GM21723 (cell line): ENCODE data around the gene EVA1B.
A peak's percentile ranks its signal among the peaks of the same experiment; 100 is the strongest.

Experiments used
- ATAC-seq: cut with Tn5 transposase; IDR thresholded peaks from one replicate; pipeline ENCODE4 v1.9.1; 2021; ENCODE audit warnings: mild to moderate bottlenecking, moderate library complexity; ENCODE audit not compliant: unreplicated experiment

The EVA1B gene

GRCh38 chr1:36323636-36324352 lies at the start of gene EVA1B:
TSS of gene EVA1B (minus strand) at chr1:36323645. CDS start at chr1:36323037, 608 bp downstream.
- ATAC-seq = peak; percentile 51

DNA sequence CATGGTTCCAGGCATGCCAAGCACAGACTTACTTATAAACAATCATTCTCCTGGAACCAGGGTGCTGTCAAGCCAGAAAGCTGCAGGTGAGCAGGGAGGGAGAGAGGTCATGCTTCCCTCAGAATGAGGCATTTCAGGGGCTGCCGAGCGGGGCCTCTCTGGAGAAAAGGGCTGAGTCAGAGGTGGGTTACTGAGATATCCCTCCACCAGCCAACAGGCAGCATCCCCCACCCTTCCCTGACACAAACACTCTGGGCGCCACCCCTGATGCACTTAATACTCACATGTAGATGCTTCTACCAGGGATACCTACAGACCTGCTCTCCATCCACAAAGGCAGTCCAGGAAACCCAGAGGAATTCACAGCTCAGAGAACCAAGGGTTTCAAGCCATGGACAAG lies 49.2 kb upstream of the EVA1B start:
- ATAC-seq = no peak

- ATAC-seq = no peak
Observed at GRCh38 chr1:36369061-36369861, 45.8 kb upstream of the EVA1B start.

DNA sequence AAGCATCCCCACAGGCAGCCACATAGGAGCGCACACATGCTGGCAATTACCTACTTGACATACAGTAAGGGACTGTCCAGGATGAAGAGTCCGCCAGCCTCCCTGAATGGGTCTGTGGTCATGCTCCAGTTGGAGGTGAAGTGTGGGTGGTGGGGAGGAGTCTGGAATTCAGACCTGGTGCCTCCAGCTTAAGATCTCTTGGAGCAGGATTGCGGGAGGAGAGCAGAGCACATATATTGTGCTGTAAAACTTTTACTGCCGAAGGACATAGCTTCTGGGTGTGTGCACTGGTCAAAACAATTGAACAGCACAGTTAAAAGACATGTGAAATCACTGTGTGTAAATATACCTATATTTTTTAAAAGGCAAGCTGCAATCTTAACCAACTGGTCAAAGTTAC lies 44.4 kb upstream of the EVA1B start:
- no peak for ATAC-seq

DNA sequence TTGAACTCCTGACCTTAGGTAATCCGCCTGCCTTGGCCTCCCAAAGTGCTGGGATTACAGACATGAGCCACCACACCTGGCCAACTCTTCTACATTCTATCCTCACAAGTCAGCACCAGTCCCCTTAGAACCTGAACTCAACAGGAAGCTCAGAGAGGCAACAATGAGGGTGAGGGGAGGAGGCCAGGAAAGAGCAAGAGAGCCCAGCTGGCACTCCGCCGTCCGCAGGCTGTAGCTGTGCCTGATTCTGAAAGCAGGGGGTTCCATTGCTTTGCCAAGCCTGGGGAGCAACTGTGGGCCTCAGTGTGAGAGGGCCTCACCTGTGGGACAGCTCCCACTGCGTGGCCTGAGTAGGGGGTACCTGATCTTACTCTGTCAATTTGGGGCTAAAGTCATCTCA lies 43.6 kb upstream of the EVA1B start:
- no peak for ATAC-seq

DNA sequence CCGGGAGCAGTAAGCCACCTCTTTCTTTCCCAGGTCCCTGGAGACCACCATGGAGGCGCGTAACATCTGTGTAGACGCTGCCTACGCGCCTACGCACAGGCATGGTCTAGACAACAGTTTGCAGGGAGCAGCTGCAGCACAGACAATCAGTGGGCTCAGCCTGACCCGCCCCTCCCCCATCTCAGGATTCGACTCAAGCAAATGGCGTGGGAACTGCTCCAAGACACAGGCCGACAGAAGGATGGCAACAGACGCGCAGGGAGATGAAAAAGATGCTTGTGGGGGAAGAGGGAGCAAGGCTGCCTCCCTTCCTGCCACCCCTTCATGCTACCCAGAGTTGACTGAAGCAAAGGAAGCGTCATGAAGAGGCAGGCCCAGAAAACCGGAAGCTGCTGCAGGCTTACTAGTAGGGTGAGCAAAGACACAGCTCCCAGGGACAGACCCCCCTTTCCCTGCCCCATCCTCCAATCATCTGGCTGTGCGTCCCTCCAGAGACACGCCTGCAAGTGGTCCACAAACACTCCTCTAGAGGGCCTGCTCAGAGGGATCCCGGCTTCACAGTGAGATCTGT lies 42.7 kb upstream of the EVA1B start:
- no peak for ATAC-seq

DNA sequence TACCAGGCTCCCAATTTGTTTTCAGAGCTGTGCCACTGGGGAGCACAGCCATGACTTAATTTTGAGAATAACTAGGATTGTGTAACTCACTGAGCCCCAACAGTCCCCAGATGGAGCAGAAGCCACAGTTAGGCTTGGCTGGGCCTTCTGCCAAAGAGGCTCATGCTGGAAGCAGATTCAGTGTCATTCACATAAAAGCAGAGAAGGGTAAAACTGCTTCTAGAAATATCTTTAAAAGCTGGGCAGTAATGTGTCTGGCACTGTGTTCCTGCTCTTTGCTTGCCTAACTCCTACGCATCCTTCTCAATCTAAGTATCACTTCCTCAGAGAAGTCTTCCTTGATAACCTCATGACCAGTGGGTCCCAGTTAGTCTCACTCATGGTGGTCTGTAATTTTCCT lies 41.9 kb upstream of the EVA1B start:
- no peak for ATAC-seq

DNA sequence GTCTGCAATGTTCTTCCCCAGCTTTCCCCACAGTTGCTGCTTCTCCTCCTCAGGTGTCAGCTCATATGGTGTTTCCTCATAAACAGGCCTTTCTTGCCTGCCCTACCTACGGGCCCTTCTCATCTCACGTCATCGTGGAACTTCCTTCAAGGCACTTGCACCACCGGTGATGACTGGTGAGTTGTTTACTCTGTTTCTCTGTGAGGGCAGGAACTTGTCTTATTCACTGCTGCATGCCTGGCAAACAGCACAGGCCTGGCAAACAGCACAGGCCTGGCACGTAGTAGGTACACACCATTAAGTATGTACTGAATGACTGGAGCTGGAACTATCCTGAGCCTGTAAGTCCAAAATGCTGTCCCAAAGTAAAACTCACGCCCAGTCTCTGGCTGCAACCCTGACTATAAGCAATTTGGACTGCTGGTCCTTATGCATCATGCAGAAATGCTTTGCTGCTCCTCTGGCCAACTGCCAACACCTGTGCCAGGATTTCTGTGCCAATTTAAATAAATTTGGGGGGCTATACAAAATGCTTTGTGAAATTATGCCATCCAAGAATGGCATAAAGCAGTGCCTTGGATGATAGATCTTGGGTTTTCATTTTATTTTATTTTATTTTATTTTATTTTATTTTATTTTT lies 36.6 kb upstream of the EVA1B start:
- ATAC-seq = no peak

DNA sequence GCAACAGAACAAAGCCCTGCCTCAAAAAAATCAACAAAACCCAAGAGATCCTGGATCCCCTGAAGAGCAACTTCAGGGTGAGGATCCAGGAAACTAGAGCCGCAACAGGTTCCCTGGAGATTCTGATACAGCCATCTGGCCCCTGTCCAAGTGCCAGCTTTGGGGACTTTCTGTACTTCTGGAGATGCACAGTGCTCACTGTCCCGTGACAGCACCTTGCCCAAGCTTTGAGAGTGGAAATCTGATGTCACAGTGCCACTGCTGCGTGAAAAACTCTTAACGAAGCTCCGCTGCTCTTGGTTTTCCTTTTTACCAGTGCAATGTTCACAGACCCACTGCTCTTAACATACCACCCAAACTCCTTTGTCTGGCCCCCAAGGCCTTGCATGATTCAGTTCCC lies 35.9 kb upstream of the EVA1B start:
- ATAC-seq = no peak

GRCh38 chr1:36358514-36359084 lies 35.2 kb upstream of the EVA1B start:
- no peak for ATAC-seq

GRCh38 chr1:36355811-36356210 lies 32.4 kb upstream of the EVA1B start:
- ATAC-seq = no peak

- no peak for ATAC-seq
Observed at GRCh38 chr1:36354486-36354885, 31.0 kb upstream of the EVA1B start.

- ATAC-seq = no peak
Observed at GRCh38 chr1:36352910-36353878, 29.7 kb upstream of the EVA1B start.

GRCh38 chr1:36352125-36352909 lies 28.9 kb upstream of the EVA1B start:
- ATAC-seq = no peak

- ATAC-seq = no peak
Observed at GRCh38 chr1:36351227-36351977, 28.0 kb upstream of the EVA1B start.

GRCh38 chr1:36350659-36351226 lies 27.3 kb upstream of the EVA1B start:
- ATAC-seq = no peak

DNA sequence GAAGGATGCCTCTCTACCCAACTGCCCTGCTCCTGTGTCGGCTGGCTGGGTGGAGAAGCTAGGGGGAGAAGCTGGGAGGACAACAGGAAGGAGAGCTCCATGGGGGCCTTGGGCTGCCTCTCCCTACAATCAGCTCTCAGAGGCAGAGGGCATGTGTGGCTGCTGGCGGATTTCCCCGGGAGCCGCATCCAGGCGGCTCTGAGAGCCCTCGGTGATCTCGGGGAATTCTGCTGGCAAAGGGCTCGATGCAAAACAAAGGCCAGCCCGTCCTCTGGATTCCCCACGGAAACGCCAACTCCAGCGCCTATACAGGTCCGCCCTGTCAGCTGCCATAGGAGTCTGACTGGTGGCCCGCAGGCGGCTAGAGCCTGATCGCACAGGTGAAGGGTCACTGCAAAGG lies 26.4 kb upstream of the EVA1B start:
- ATAC-seq = no peak

- peak; percentile 80 for ATAC-seq
Observed at GRCh38 chr1:36349241-36349671, 25.8 kb upstream of the EVA1B start.
